Activated CD4-positive, alpha-beta T cell treated with anti-CD3 and anti-CD28 coated beads, Interleukin-2, Interleukin-4, amounts not matched to agents 100 ng/mL and 50 ng/mL, durations not matched to agents 16 hours and 8 hours (primary cell): ENCODE measurements around the gene SH3D19.
A peak's percentile ranks its signal among the peaks of the same experiment; 100 is the strongest.
"Not testable (repeated sequence)": the region's sequence is repeated elsewhere in the genome, so short reads cannot be mapped to it uniquely, and the experiment has no call there.

Source experiments
- DNase-seq: peaks from one replicate; pipeline ENCODE4 v3.0.0-alpha.2; 2020; ENCODE audit warnings: low spot score

The SH3D19 gene

GRCh38 chr4:151325111-151325948, at the start of gene SH3D19:
SH3D19 (minus strand) TSS chr4:151325605; CDS start chr4:151325352, 253 bp downstream.
- DNase-seq = no peak

- DNase-seq = peak; percentile 85
Measured at GRCh38 chr4:151362404-151363164, 37.2 kb upstream of the SH3D19 start.

- no peak for DNase-seq
Measured at GRCh38 chr4:151361966-151362365, 36.6 kb upstream of the SH3D19 start.

- DNase-seq = no peak
Measured at GRCh38 chr4:151361126-151361525, 35.7 kb upstream of the SH3D19 start.

- no peak for DNase-seq
Measured at GRCh38 chr4:151359576-151359975, 34.2 kb upstream of the SH3D19 start.

GRCh38 chr4:151358266-151358665, 32.9 kb upstream of the SH3D19 start:
- DNase-seq = no peak

- DNase-seq = no peak
Measured at GRCh38 chr4:151356510-151356909, 31.1 kb upstream of the SH3D19 start.

- DNase-seq = no peak
Measured at GRCh38 chr4:151355155-151355554, 29.8 kb upstream of the SH3D19 start.

- no peak for DNase-seq
Measured at GRCh38 chr4:151347490-151348235, 22.3 kb upstream of the SH3D19 start.

- no peak for DNase-seq
Measured at GRCh38 chr4:151344948-151345347, 19.5 kb upstream of the SH3D19 start.

GRCh38 chr4:151340751-151341385, 15.5 kb upstream of the SH3D19 start:
- no peak for DNase-seq

GRCh38 chr4:151339467-151339866, 14.1 kb upstream of the SH3D19 start:
- no peak for DNase-seq

GRCh38 chr4:151331276-151332042, 6.1 kb upstream of the SH3D19 start:
- DNase-seq = no peak

GRCh38 chr4:151329217-151330007, 4.0 kb upstream of the SH3D19 start:
- no peak for DNase-seq

GRCh38 chr4:151325949-151326246, 493 bp upstream of the SH3D19 start:
- no peak for DNase-seq

GRCh38 chr4:151324752-151325110, 674 bp downstream of the SH3D19 start:
- peak; percentile 9 for DNase-seq

GRCh38 chr4:151324124-151324751, 1.2 kb downstream of the SH3D19 start:
- no peak for DNase-seq

- no peak for DNase-seq
Measured at GRCh38 chr4:151323667-151324066, 1.7 kb downstream of the SH3D19 start.

GRCh38 chr4:151322570-151322969, 2.8 kb downstream of the SH3D19 start:
- DNase-seq = no peak

GRCh38 chr4:151322161-151322560, 3.2 kb downstream of the SH3D19 start:
- not testable (repeated sequence) for DNase-seq
